ENCODE results near the gene APC2.

APC2 gene

GRCh38 chr19:1421218-1421957 lies 28.5 kb upstream of the APC2 start:
- TF ChIP-seq POLR2A (IDR thresholded peaks at IDR 0.05; ENCODE audit: low read length) (no peak), GATA1 (IDR thresholded peaks at IDR 0.05; ENCODE audit: low read depth, low read length) (no peak)
- no peak for DNase-seq

GRCh38 chr19:1421958-1422305 lies 28.0 kb upstream of the APC2 start:
- TF ChIP-seq POLR2A (IDR thresholded peaks at IDR 0.05; ENCODE audit: low read length) (no peak), GATA1 (IDR thresholded peaks at IDR 0.05; ENCODE audit: low read depth, low read length) (no peak)
- DNase-seq = no peak

- TF ChIP-seq GATA1 (IDR thresholded peaks at IDR 0.05; ENCODE audit: low read depth, low read length) = no peak
- no peak for TF ChIP-seq POLR2A (IDR thresholded peaks at IDR 0.05; ENCODE audit: low read length)
- no peak for DNase-seq
Measured at GRCh38 chr19:1422360-1422759, 27.6 kb upstream of the APC2 start.

- DNase-seq = no peak
- TF ChIP-seq GATA1 (IDR thresholded peaks at IDR 0.05; ENCODE audit: low read depth, low read length) (no peak), POLR2A (IDR thresholded peaks at IDR 0.05; ENCODE audit: low read length) (no peak)
Measured at GRCh38 chr19:1422943-1423342, 27.0 kb upstream of the APC2 start.

- DNase-seq = no peak
- TF ChIP-seq POLR2A (IDR thresholded peaks at IDR 0.05; ENCODE audit: low read length) (no peak), GATA1 (IDR thresholded peaks at IDR 0.05; ENCODE audit: low read depth, low read length) (no peak)
Measured at GRCh38 chr19:1423436-1424191, 26.3 kb upstream of the APC2 start.

- DNase-seq = no peak
- TF ChIP-seq POLR2A (IDR thresholded peaks at IDR 0.05; ENCODE audit: low read length) = no peak
- no peak for TF ChIP-seq GATA1 (IDR thresholded peaks at IDR 0.05; ENCODE audit: low read depth, low read length)
Measured at GRCh38 chr19:1424192-1424955, 25.5 kb upstream of the APC2 start.

- no peak for TF ChIP-seq GATA1 (IDR thresholded peaks at IDR 0.05; ENCODE audit: low read depth, low read length)
- TF ChIP-seq POLR2A (IDR thresholded peaks at IDR 0.05; ENCODE audit: low read length) = no peak
- no peak for DNase-seq
Measured at GRCh38 chr19:1425102-1425837, 24.7 kb upstream of the APC2 start.

- TF ChIP-seq GATA1 (IDR thresholded peaks at IDR 0.05; ENCODE audit: low read depth, low read length) (no peak), POLR2A (IDR thresholded peaks at IDR 0.05; ENCODE audit: low read length) (no peak)
Measured at GRCh38 chr19:1425902-1426301, 24.0 kb upstream of the APC2 start.

GRCh38 chr19:1426736-1427135 lies 23.2 kb upstream of the APC2 start:
- DNase-seq = no peak
- TF ChIP-seq GATA1 (IDR thresholded peaks at IDR 0.05; ENCODE audit: low read depth, low read length) (no peak), POLR2A (IDR thresholded peaks at IDR 0.05; ENCODE audit: low read length) (no peak)

More at GRCh38 chr19:1425902-1426301, 24.0 kb upstream of the APC2 start:
- DNase-seq = no peak

- no peak for DNase-seq
- no peak for TF ChIP-seq POLR2A (IDR thresholded peaks at IDR 0.05; ENCODE audit: low read length)
- TF ChIP-seq GATA1 (IDR thresholded peaks at IDR 0.05; ENCODE audit: low read depth, low read length) = no peak
Measured at GRCh38 chr19:1427221-1427920, 22.6 kb upstream of the APC2 start.

GRCh38 chr19:1428738-1429391 lies 21.1 kb upstream of the APC2 start:
- no peak for TF ChIP-seq GATA1 (IDR thresholded peaks at IDR 0.05; ENCODE audit: low read depth, low read length)
- DNase-seq = no peak

GRCh38 chr19:1429750-1430149 lies 20.2 kb upstream of the APC2 start:
- TF ChIP-seq GATA1 (IDR thresholded peaks at IDR 0.05; ENCODE audit: low read depth, low read length) = no peak
- TF ChIP-seq POLR2A (IDR thresholded peaks at IDR 0.05; ENCODE audit: low read length) = no peak
- no peak for DNase-seq

- DNase-seq = no peak
- TF ChIP-seq POLR2A (IDR thresholded peaks at IDR 0.05; ENCODE audit: low read length) = no peak
- no peak for TF ChIP-seq GATA1 (IDR thresholded peaks at IDR 0.05; ENCODE audit: low read depth, low read length)
Measured at GRCh38 chr19:1430246-1430645, 19.7 kb upstream of the APC2 start.
